ENCODE results near the gene NOS3.

- TF ChIP-seq, protein P1, sequence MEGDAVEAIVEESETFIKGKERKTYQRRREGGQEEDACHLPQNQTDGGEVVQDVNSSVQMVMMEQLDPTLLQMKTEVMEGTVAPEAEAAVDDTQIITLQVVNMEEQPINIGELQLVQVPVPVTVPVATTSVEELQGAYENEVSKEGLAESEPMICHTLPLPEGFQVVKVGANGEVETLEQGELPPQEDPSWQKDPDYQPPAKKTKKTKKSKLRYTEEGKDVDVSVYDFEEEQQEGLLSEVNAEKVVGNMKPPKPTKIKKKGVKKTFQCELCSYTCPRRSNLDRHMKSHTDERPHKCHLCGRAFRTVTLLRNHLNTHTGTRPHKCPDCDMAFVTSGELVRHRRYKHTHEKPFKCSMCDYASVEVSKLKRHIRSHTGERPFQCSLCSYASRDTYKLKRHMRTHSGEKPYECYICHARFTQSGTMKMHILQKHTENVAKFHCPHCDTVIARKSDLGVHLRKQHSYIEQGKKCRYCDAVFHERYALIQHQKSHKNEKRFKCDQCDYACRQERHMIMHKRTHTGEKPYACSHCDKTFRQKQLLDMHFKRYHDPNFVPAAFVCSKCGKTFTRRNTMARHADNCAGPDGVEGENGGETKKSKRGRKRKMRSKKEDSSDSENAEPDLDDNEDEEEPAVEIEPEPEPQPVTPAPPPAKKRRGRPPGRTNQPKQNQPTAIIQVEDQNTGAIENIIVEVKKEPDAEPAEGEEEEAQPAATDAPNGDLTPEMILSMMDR (conservative IDR thresholded peaks at IDR 0.05; ENCODE audit: low read depth, low read length) = no peak
- no peak for TF ChIP-seq EZH2phosphoT487 (IDR thresholded peaks at IDR 0.05; ENCODE audit: borderline replicate concordance, low read length)
Measured at GRCh38 chr7:151053096-151053495, 62.3 kb downstream of the NOS3 start.
